GM21367 (cell line): ENCODE measurements around the gene RGL3.
A peak's percentile ranks its signal among the peaks of the same experiment; 100 is the strongest.
"Not testable (repeated sequence)": the region's sequence is repeated elsewhere in the genome, so short reads cannot be mapped to it uniquely, and the experiment has no call there.

ENCODE experiments used
- ATAC-seq: cut with Tn5 transposase; IDR thresholded peaks from one replicate; pipeline ENCODE4 v1.9.1; 2021; ENCODE audit not compliant: unreplicated experiment

RGL3 gene

GRCh38 chr19:11450570-11451326, 31.6 kb upstream of the RGL3 start:
- no peak for ATAC-seq

DNA sequence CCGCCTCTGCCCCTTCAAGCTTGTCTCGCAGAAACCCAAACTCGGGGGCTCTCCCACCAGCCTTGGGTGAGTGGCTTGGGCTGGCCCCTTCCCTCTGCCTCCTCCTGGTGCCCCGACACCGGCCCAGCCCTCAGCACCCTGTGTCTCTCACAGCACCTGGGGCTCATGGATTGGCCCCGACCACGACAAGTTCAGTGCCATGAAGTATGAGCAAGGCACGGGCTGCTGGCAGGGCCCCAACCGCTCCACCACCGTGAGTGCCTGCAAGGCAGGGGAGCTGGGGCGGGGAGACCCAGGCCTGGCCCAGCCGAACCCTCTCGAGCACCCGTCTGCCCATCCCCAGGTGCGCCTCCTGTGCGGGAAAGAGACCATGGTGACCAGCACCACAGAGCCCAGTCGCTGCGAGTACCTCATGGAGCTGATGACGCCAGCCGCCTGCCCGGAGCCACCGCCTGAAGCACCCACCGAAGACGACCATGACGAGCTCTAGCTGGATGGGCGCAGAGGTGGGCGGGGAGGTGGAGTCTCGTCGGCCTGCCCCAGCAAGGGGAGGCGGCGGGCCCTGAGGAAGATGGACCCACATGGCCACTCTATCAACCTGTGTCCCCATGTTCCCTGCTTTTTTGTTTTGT, 29.9 kb upstream of the RGL3 start:
- ATAC-seq = no peak

GRCh38 chr19:11448410-11448809, 29.3 kb upstream of the RGL3 start:
- no peak for ATAC-seq

DNA sequence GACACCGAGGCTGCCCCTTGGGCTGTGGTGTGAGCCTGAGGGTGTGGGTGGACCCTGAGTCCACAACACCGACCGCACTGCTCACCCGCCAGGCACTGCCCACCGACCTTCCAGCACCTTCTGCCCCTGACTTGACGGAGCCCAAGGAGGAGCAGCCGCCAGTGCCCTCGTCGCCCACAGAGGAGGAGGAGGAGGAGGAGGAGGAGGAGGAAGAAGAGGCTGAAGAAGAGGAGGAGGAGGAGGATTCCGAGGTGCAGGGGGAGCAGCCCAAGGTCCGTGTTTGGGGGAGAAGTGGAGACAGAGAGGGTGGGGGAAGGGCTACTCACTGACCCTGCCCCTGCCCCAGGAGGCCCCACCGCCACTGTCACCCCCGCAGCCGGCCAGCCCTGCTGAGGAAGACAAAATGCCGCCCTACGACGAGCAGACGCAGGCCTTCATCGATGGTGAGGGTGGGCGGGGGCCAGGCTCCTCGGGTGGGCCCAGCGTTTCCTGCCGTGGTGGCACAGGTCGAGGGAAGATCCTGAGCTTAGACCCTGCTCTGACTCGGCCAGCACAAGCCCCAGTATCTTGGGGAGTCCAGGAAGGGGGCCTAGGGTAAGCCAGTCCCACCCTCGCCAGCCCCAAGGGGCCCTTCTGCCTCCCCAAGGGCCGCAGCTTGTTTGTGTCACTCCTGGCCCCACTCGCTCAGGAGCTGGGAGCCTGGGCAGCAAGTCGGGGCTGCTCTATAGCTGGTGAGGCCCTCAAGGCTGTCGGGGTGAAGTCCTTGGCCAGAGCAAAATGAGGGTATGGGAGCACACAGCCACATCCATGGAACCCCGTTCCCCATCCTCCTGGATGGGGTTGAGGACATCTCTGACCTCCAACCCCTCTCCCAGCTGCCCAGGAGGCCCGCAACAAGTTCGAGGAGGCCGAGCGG, 28.5 kb upstream of the RGL3 start:
- ATAC-seq = no peak

- no peak for ATAC-seq
Observed at GRCh38 chr19:11446652-11447301, 27.7 kb upstream of the RGL3 start.

DNA sequence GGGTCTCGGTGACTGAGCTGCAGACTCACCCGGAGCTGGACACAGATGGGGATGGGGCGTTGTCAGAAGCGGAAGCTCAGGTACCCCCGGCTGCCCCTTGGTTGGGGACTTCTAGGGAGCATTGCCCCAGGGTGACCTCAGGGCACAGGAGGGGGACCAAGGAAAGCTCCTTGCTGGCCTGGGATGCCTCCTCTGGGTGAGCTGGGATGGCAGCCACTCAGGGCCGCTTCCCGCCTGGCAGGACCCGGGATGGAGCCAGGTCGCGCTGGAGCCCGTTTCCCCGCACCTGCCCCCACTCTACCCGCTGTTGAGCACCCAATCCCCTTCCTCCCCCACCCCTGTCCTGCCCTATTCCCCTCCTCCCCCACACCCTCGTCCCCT, 27.1 kb upstream of the RGL3 start:
- no peak for ATAC-seq

DNA sequence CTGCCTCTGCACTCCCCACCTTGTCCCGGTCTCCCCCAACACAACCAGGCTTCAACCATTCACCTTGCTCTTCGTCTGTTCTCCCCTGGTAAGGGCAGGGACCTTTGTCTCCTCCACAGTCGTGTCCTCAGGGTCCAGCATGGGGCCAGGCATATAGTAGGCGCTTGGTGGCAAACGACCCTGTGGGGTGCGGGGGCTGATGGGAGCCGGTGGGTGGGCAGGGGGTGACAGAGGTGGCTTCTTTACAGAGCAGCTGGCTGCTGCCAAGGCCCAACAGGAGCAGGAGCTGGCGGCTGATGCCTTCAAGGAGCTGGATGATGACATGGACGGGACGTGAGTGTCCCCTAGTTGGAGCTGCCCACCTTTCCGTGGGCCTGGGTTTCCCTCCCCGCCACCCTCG, 26.0 kb upstream of the RGL3 start:
- no peak for ATAC-seq

DNA sequence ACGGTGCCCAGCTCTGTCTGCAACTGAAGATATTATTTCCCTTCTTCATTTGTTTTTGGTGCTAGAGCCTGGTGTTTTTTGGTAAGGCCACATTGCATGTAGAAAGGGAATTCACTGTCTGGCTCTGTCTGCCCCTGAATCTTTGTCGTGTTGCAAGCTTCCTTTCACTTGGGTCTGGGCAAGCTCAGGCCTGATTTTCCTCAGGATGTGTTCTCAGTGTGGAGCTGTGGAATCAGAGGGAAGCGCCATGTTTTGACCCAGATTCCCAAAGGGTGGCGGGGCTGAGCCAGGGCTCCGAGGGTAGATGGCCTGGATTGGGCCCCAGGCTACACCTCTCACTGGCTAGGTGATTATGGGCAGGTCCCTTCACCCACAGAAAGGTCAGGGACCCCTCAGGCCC, 24.9 kb upstream of the RGL3 start:
- no peak for ATAC-seq

- ATAC-seq = no peak
Observed at GRCh38 chr19:11437955-11438354, 18.8 kb upstream of the RGL3 start.

- ATAC-seq = no peak
Observed at GRCh38 chr19:11435833-11436313, 16.8 kb upstream of the RGL3 start.

GRCh38 chr19:11435057-11435832, 16.1 kb upstream of the RGL3 start, which contains the start of the genes ODAD3 and PRKCSH:
ODAD3 (minus strand) TSS chr19:11435121; CDS start chr19:11435016, 105 bp downstream.
PRKCSH (plus strand) TSS chr19:11435635; CDS start chr19:11436118, 483 bp downstream.
- peak; percentile 82 for ATAC-seq

- ATAC-seq = no peak
Observed at GRCh38 chr19:11434703-11435056, 15.6 kb upstream of the RGL3 start.

GRCh38 chr19:11433526-11433925, 14.4 kb upstream of the RGL3 start:
- ATAC-seq = not testable (repeated sequence)

DNA sequence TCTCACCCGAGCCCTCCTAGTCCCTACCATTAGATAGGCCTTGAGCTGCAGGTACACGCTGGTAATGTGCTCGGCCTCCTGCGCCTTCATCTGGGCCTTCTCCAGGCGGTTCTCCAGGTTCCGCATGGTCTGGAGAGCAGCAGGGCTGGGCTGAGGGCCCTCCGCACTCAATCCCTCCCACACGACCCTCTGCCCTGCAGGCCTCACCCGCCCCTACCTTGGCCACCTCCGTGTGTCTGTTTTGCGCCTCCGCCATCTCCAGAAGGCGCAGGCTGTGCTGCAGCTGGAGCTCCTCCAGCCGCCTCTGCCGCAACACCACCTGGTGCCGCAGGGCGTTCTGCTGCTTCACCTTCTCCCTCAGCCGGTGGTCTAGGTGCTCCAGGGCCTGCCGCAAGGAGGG, 7.5 kb upstream of the RGL3 start:
- no peak for ATAC-seq

- no peak for ATAC-seq
Observed at GRCh38 chr19:11425719-11426457, 6.8 kb upstream of the RGL3 start.

DNA sequence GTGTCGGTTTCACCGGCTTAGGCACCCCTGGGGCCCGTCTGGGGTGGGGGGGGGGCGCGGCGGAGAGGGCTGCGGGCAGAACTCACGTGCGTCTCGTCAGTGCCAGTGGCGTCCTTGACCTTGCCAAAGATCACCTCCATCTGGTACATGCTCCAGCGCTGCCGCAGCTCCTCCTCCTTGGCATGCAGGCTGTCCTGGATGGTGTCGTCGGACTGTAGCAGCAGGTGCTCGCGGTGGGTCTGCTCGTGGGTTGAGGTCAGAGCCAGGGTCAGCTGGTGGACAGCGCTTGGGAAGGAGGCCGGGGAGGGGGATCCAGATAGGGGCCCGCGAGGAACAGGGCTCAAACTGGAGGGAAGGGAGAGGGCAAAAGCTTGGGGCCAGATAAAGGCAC, 4.7 kb upstream of the RGL3 start:
- ATAC-seq = no peak

- no peak for ATAC-seq
Observed at GRCh38 chr19:11423164-11423790, 4.2 kb upstream of the RGL3 start.

DNA sequence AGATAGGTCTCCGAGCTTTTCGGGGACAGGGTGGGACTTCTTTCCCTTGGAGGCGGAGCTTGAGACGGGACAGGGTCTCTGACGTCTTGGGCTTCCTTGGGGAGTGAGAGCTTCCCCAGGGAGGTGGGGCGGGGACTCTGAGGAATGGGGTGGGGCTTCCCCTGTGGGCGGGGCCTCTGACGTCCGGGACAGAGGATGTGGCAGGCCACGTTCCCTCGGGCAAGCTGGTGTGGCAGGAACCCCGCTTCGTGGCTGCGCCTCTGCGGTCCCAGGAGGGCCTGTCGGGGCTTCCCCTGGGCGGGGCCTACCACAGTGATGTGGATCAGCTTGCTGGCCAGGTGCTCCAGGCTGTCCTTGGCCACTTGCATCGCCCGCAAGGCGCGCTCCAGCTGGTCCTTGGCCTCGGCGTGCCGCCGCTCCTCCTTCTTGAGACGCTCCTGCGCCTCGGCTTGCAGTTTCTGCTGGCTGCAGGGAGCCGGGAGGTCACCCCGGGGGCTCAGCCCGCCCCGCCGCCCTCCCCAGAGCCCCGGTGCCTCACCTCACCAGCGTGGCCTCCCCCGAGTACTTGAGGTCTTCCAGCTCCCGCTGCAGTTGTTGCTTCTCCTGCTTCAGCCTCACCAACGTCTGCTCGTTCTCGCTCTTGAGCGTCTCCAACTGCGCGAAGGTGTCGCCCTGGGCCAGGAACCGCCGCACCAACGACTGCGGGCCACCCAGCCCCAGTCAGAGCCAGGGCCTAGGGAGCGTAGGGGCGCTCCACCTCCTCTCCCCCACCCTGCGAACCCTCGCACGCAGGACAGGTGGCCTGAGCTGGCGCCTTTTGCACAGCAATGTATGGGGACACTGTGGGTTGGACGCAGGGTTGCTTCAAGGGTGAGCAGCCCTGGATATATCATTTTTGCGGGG, 3.3 kb upstream of the RGL3 start:
- no peak for ATAC-seq
